Fibroblast of the aortic adventitia (primary cell): ENCODE data around the gene GBE1. TPM values are rescaled to one million over a fixed set of nuclear protein-coding genes. Genes with fewer than 3 reads are reported as not detected.

Source experiments
- DNase-seq: peaks from one replicate; pipeline ENCODE4 v3.0.0-alpha.2; 2010; ENCODE audit warnings: low read depth
- H3K4me3 ChIP-seq: 2 replicates; pipeline ENCODE4 v1.5.1; 2011; ENCODE audit warnings: low read depth, mild to moderate bottlenecking, control low read depth, low read length, moderate library complexity
- CTCF ChIP-seq: IDR thresholded peaks from 2 replicates; pipeline ENCODE4 v1.5.1; 2011; ENCODE audit warnings: mild to moderate bottlenecking, low read length, control low read depth, inconsistent platforms; ENCODE audit not compliant: insufficient read depth
- total RNA-seq: library from RNA; depleted of rRNA; stranded (reverse); fragments of >200 nt; gene quantifications from 2 replicates; pipeline ENCODE4 v1.2.3, GENCODE V29; 2012; ENCODE audit warnings: low replicate concordance

Gene GBE1
- total RNA-seq, result 117 and 204 TPM in 2 replicates

GRCh38 chr3:81760924-81761903 is at the start of gene GBE1:
Gene GBE1, minus strand, starts transcription at chr3:81761645. Its CDS starts 128 bp downstream, at chr3:81761517.
- peak; percentile 97 for DNase-seq
- peak within 1 kb of the TSS; percentile 79 for H3K4me3 ChIP-seq
- peak; percentile 49 for TF ChIP-seq CTCF

DNA sequence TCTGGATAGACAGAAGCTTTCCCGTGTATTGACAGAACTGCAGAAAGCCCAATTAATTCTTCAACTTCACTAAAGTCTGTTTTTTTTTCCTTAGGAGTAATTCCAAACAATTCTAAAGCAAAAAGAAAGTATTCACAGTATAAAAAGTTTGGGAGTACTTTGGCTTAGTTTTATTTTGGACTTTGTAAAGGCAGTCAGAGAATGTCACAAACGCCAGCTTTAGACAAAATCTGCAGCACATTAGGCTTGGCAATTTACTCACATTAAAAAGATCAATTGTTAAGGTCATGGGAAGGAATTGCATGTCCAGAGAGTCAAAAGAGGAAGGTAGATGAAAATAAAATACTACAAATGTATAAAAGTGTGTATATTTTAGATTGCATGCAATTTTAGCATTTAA is 47.5 kb upstream of the GBE1 start:
- TF ChIP-seq CTCF, result no peak
- no peak for DNase-seq

DNA sequence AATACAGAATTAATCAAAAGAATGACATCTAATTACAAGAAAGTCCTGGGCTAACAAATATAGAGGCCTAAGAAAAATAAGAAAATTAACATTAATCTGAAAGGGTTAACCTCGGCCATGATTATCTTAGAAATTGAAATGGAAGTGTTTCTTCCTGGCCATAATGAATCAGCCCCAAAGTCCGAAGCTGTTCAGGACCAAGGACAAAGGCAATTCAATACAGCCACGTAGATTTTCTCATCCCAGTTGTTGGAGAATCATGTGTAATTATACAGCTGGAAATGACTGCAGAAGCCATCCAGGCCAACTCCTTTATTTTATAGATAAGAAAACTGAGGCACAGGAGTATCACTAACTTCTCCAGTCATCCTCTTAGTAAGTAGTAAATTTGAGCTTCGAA is 38.0 kb upstream of the GBE1 start:
- H3K4me3 ChIP-seq, result no peak overlapping the region
- peak; percentile 4 for DNase-seq
- no peak for TF ChIP-seq CTCF

More for the DNA sequence above, 47.5 kb upstream of the GBE1 start:
- H3K4me3 ChIP-seq, result no peak overlapping the region

- no peak for DNase-seq
- TF ChIP-seq CTCF, result no peak
- H3K4me3 ChIP-seq, result no peak overlapping the region
These were observed 32.0 kb upstream of the GBE1 start for GRCh38 chr3:81793410-81793809.

GRCh38 chr3:81790117-81790516 is 28.7 kb upstream of the GBE1 start:
- no peak overlapping the region for H3K4me3 ChIP-seq
- no peak for DNase-seq
- TF ChIP-seq CTCF, result no peak

GRCh38 chr3:81789691-81790090 is 28.2 kb upstream of the GBE1 start:
- no peak for DNase-seq
- no peak for TF ChIP-seq CTCF
- H3K4me3 ChIP-seq, result no peak overlapping the region
